ENCODE results near the gene MREG.
"Not testable (repeated sequence)": the region's sequence is repeated elsewhere in the genome, so short reads cannot be mapped to it uniquely, and the experiment has no call there.

The MREG gene

DNA sequence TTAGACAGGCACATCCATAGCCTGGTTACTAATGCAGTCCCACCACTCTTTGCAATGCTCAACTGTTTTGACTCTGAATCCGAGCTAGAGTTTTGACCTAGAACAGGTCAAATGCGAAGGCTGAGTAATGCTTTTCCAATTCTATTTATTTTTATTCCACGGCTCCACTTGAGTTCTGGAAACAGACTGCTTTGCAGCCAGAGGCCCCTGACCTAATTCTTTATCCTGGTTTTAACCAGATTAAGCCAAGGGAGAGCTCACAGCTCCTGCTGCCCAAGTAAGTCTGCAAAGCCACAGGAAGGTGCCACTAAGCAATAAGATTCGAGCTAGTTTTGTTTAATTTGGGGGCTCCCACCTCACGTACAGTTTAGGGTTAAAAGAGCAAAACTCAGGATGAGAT, 51.4 kb downstream of the MREG start:
- DNase-seq (ENCODE audit: low read depth in 2 of 2, low spot score in 1 of 2): no peak

DNA sequence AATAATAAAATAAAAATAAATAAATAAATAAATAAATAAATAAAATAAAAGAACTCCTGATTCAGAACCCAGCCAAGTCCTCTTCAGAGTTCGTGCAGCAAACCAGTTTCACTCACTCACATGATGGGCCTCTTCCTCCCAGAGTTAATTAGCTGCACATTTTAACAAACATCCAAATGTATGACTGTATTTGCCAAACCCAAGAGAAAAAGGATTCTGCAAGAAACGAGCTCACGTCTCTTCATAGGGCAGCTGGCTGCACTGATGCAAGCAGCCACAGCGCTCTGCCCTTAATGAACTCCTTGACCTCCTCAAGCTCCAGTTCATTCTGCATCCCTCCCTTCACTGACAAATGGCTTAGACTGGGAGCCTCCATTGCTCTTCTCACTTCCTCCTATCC, 55.1 kb downstream of the MREG start:
- no peak for DNase-seq (ENCODE audit: low read depth in 2 of 2, low spot score in 1 of 2)

DNA sequence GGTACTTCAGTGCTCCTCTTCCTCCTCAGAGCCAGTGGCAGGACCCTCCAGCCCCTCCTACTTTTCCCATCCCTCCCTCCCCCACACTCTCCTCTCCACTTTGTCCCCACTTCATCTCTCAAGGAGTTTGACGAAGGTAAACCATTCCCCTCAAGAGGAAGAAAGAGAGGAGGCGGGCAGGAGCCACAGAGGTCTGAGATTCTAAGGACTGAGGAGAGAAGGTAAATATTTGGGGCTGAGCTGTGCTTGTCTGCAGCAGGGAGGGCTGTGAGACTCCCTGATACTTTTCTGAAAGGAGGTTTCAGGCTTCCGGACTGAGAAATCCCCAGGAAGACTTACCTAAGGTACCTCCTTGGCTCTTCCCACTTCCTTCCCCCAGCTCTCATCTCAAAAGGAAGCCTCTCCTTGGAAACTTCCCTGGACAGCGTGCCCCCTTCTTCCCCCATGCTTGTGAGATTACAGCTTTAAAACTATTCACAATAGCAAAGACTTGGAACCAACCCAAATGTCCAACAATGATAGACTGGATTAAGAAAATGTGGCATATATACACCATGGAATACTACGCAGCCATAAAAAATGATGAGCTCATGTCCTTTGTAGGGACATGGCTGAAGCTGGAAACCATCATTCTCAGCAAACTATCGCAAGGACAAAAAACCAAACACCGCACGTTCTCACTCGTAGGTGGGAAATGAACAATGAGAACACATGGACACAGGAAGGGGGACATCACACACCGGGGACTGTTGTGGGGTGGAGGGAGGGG, 55.8 kb downstream of the MREG start:
- not testable (repeated sequence) for DNase-seq (ENCODE audit: low read depth in 2 of 2, low spot score in 1 of 2)

DNA sequence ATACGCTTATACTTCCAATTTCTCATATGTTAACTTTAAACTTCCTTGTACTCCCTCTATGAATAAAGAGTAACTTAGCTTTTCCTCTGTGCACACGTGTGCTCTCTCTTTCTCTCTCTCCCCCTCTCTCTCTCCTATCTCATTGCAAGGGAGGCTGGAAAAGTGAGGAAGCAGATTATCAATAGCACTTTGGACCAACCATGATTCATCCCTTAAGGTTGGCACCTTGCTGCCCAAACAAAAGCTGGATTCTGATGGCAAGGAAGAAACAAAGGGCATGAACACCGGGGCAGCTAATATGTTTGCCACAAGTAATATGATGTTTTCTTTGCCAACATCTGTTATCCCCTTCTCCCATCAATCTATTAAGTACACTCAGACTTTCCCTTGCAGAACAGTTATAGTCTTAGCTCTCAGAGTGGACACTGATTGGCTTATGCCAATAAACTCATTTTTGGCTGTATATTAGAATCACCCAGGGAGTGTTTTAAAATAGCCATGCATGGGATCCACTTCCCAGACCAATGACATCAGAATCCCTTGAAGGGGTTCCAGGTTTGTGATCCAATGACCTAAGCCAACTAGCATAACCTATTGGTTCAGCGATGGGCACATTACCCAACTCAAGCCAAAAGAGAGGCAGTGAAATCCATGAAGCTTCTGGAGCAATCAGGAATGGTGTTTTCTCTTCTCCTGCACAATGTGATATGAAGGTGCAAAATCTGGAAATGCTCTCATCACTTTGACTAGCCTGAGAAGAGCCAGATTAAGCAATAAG, 60.3 kb downstream of the MREG start:
- no peak for DNase-seq (ENCODE audit: low read depth in 2 of 2, low spot score in 1 of 2)

DNA sequence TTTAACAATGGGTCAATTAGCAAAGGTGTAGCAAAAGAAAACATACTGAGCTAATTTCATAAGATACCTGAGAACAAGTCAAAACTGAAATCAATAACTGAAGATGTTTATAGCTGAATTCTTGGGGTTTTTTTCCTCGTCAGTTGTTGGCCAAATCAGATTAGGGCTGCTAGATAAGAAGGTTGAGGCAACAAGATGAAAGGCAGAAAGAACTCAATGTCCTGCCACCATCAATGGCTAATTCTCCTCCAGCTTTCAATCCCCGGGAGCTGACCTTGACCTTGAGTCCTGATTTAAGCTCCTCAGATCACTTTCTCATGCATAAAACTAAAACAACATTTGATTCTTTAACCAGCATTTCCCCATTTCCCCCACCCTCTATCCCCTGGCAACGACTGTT, 61.8 kb downstream of the MREG start:
- DNase-seq (ENCODE audit: low read depth in 2 of 2, low spot score in 1 of 2): no peak

DNA sequence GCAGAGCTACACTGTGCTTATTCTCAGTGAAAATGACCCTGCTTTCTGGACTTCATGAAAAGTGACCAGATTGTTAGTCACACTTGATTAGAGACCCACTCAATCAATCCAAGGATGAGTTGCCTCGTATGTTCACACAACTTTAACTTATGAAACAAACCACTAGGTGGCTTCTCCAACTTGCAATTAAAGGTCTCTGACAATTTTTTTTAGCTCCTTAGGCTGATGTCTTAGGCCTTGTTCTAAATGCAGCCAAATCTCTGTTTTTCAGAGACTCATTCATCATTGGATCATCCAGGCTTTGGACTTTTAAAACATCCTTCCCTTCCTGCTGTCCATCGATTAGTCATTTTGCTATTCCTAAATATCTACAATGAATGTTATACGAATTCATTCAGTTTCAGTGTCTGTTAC, 63.4 kb downstream of the MREG start:
- DNase-seq (ENCODE audit: low read depth in 2 of 2, low spot score in 1 of 2): no peak

DNA sequence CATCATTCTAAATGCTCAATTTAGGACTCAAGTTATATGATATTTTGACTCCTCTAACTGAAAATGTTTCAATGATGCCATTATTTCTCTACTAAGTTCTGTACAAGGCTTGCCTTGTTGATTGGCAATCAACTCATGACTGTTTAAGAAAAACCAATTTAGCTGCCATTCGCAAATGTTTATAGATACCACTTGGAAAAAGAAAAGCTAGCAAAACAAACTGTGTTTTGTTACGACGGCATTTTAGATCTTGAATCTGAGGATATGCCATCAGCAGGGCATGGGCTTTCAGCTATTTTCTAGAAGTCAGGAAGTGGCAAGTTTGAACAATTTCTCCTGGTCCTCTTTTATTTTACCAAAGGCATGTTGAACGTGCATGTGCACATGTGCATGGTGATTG, 65.3 kb downstream of the MREG start:
- no peak for DNase-seq (ENCODE audit: low read depth in 2 of 2, low spot score in 1 of 2)

DNA sequence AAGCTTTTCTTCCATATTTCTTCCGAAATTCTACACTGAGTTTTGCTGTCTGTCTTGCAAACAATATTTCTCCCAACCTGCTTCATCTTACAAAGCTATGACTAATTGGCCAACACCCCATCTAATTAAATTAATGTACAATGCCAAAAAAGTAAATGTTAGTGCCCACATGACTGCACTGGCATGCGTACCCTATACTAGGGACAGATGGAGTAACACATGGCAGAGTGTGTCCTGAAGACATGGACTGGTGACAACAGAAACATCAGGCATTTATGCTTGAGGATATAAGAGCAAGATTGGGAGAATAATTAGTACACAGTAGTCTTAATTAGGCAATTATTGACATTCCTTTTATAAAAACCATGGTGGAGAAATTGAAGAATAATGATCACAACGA, 66.8 kb downstream of the MREG start:
- no peak for DNase-seq (ENCODE audit: low read depth in 2 of 2, low spot score in 1 of 2)

DNA sequence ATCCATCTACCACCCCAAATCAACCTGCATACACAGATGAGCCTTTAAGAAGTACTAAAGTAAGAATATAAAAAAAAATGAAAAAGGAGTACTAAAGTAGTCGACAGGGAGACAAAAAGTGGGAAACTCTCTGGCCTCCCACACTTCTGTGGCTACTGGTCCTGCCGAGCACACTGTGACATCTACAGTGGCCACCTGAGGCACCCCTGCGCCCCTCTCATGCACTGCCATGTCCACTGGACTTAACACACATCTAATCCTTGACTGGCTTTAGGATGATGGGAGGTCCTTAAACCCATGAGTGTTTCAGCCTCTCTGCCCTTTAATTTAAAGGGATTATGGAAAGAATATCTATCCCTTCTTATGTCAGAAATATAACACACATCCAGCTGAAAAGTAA, 71.2 kb downstream of the MREG start:
- DNase-seq (ENCODE audit: low read depth in 2 of 2, low spot score in 1 of 2): no peak

DNA sequence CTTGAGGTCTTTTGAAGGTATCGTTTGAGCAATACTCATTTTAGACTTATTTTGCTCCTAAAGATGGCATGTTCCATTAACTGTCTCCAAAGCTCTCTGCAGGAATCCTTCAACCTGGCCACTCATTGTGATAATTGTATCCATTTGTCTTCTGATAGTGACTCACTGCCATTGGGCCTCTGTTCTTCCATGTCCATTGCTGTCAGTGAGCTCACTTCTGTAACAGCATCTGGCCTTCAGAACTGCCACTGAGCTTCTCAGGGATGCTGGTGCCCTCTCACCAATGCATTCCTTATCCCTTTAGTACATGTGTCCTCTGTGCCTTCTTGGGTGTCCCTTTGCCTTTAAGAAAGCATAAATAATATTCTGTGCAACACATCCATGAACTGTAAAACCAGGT, 71.6 kb downstream of the MREG start:
- DNase-seq (ENCODE audit: low read depth in 2 of 2, low spot score in 1 of 2): no peak

DNA sequence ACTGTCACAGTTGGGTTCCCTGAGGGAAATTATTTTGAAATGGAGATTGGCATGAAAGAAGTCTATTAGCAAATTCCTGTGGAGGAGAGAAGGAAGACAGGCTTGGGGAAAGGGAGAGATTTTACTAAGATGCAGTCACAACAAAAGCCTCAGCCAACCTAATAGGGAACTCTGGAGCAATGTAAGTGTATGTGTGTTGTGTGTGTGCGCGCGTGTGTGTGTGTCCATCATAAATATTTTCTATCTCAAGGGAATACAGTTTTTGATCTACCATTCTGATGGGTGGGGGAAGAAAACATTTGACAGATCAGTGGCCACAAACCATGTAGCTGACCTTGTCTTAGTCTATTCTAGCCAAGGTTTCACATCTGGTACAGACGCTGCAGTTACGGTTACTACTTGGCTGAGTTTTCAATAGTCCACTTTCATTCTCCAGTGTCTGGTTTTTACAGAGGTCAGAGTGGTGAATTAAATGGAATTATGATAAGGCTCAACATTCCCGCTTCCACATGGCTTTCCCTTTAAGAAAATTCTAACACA, 72.6 kb downstream of the MREG start:
- DNase-seq (ENCODE audit: low read depth in 2 of 2, low spot score in 1 of 2): no peak

DNA sequence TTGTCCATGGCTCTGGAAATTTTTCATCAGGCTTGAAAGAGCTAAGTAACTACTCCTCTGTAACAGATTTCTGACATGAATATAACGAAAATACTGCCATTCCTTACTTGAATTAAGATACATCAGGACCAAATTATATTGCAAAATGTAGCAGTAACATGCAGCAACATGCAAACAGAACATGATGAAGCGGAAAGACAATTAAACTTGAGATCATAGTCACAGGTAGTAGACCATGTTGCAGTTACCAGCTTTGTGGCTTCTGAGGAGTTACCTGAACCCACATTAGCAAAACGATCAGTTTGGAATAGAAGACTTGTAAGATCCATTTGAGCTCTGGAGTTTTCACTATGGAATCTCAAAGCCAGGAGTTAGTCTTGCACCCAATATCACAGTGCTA, 76.2 kb downstream of the MREG start:
- no peak for DNase-seq (ENCODE audit: low read depth in 2 of 2, low spot score in 1 of 2)

DNA sequence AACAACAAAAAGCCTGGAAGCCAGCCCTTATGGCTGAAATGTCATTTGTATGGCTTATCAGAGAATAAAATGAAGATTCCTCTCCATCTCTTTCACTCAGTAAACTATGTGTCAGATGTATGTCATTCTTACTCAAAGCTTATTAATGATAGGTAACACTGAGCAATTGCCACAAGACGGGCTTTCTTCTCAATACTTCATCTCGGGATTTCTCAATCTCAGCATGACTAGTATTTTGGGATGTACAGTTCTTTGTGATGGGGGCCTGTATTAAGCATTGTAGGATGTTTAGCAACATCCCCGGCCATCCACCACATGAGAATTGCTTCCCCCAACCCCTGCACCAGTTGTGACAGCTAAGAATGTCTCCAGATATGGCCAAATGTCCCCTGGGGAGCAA, 80.2 kb downstream of the MREG start:
- no peak for DNase-seq (ENCODE audit: low read depth in 2 of 2, low spot score in 1 of 2)

DNA sequence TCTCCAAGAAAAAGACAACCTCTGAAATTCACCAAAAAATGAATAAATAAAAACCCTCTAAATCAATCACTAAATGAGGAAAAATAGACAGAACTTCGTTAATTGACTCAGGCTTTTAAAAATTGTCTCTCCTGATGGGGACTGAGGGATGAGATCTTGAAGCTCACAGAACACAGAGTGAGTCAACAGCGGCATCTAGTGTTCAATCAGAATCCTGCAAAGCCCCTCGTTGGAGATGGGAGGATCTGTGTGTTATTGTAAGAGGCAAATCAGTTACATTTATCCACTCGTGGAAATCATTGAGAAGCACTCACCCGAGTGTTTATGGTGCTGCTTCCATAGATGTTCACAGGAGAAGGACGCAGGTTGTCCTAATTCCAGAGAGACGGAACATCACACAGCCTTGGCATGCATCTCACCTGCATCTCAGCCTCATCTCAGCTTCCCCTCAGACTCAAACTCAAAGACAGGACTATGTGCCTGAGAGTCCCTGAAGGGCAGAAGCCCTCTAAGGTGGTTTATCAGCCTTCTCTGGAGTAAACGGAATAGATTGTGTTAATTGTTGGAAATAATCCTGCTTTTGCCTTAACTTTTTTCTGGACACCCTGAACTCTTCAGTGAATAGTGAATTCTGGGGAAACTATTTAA, 82.0 kb downstream of the MREG start:
- DNase-seq (ENCODE audit: low read depth in 2 of 2, low spot score in 1 of 2): peak in 1 of 2 donors; percentile 13

DNA sequence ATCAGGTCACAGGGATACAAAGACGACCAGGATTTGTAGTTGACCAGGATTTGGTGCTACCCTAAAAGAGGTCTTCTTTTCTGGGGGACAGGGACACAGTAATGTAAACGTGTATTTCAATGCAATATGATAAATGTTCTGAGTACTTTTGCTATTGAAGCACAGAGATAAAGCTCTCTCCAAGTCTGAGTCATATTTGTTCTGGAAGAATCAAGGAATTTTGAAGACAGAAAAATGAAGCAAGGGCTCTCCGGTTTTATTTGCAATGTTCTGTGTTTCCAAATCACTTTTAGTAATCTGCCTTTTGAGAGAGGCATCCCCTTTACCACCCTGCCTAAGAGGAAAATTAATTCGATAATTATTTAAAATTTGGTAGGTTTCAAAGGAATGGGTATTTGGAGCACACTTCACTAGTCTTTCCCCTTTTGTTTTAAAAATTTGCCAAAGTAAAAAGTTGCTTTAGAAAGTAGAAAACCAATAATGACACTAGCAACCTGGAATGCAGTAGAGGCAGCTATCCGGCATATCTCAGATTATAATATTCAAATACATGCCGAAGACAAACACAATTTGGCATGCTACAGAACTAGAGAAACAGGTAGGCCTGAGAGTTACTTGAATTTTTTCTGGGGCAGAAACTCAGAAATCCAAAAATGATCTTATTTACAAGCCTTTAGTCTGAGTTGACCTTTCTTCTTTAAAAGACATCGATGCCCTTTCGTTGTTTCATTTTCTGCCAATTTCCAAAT, 82.7 kb downstream of the MREG start:
- no peak for DNase-seq (ENCODE audit: low read depth in 2 of 2, low spot score in 1 of 2)

DNA sequence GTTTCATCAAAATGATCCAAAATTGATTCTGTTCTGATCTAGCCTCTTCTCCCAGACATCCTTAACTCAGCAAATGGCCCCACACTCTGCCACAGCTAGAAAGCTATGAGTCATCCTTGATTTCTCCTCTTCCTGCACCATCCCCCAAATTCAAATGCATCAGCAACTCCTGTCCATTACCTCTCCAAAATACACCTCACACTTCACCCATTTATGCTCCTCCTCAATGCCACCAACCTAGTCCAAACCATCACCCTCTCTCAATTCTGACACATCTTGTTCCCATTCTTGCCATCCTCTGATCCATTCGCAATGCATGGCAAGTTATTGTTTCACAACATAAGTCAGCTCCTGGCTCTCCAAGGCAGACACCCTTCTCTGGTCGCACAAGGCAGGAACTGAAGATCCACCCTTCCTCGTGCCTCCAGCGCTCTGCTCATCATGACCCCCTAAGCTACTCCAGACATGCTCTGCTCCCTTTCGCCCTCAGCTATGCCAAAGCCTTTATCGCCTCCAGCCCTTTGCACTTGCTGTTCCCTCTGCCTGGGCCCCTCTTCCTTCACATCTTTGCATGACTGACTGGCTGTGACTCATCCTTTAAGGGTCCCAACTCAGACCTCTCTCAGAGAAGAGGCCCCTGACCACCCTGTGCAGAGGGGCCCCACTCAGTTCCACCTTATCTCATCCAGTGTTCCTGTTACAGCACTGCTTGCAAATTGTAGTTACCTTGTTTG, 83.6 kb downstream of the MREG start:
- no peak for DNase-seq (ENCODE audit: low read depth in 2 of 2, low spot score in 1 of 2)

DNA sequence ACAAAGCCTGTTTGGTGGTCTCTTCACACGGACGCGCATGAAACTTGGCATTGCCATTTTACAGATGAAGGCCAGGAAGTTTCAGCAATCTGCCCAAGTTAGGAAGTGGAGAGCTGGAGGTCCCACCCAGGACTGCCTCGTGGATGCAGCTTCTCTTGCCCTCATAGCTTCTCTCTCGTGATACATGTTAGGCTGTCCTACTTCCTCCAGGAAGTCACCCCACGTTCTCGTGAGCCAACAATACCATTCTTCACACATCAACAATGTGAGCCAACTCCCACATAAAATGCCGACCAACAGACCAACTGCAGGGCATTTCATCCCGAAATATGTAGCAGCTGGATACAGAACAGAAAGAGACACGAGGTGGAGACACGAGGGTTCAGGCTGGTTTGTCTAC, 85.3 kb downstream of the MREG start:
- no peak for DNase-seq (ENCODE audit: low read depth in 2 of 2, low spot score in 1 of 2)

DNA sequence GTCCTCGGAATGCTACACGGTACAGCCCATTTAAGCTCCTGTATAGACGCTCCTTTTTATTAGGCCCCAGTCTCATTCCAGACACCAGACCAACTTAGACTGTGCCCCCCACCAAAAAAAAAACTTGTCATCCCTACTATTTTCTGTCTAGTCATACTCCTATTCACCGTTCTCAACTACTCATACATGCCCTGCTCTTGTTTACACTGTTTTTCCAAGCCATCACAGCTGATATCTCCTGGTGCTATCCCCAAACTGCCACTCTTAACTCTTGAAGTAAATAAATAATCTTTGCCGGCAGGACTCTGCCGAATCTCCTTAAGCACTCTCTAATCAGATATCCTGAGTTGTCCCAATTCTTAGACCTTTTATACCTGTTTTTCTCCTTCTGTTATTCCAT, 86.4 kb downstream of the MREG start:
- DNase-seq (ENCODE audit: low read depth in 2 of 2, low spot score in 1 of 2): not testable (repeated sequence)

DNA sequence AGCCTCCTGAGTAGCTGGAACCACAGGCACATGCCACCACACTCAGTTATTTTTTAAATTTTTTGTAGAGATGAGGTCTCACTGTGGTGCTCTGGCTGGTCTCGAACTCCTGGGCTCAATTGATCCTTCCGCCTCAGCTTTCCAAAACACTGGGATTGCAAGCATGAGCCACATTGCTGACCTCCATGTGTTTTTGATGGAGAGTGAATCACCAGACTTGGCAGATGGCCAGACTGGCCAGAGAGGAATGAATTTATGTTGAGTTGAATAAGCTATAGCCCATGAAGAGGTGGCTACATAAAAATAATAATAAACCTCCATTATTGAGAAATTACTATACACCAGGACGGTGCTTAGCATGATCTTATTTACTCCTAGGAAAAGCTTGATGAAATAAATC, 91.5 kb downstream of the MREG start:
- no peak for DNase-seq (ENCODE audit: low read depth in 2 of 2, low spot score in 1 of 2)

DNA sequence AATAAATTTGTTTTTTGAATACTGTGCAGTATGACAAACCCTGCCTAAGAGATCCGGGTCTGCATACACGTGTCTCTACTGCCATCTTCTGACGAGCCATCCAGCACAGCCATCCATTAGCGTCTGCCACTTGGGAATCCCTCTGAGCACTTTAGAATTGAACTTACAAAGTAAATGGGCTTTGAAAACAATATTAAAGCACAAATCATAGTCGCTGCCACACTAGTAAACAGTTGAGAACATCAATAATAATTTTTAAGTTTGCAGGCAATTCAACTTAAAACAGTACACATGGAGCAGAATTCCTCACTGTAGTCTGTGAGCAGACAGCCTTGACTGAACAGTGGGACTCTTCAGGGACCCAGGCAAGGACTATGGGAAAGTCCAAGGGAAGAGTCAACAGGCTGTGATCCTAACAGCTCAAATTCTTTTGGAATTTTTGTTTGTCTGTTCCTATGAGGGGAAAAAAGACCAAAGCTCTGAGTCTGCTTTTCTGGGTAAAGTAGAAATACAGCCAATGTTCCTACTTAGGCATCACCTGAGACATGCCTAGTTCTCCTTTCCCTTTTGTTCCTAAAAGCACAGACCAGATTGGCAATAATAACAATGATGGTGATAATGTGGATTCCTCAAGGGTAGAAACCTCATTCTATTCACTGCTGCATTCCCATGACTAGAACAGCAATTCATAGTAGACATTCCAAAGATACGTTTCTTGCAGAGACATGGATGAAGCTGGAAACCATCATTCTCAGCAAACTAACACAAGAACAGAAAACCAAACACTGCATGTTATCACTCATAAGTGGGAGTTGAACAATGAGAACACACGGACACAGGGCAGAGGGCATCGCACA, 92.9 kb downstream of the MREG start:
- DNase-seq (ENCODE audit: low read depth in 2 of 2, low spot score in 1 of 2): peak in 1 of 2 donors; percentile 10

Data from stimulated activated CD8-positive, alpha-beta memory T cell treated with anti-CD3 and anti-CD28 coated beads, Interleukin-4, amount 100 ng/mL, for 1 hour (primary cell).